GM20000 (cell line): ENCODE data around the gene SLC17A1.

Experiments
- DNase-seq: peaks from one replicate; pipeline ENCODE4 v3.0.0; 2012; ENCODE audit warnings: low spot score
- TF ChIP-seq, protein P1 (sequence below): IDR thresholded peaks from 2 replicates; pipeline ENCODE4 v1.5.1; 2012; ENCODE audit warnings: mild to moderate bottlenecking, control low read depth; ENCODE audit errors: extremely low read depth, missing control alignments

SLC17A1 gene, protein sequence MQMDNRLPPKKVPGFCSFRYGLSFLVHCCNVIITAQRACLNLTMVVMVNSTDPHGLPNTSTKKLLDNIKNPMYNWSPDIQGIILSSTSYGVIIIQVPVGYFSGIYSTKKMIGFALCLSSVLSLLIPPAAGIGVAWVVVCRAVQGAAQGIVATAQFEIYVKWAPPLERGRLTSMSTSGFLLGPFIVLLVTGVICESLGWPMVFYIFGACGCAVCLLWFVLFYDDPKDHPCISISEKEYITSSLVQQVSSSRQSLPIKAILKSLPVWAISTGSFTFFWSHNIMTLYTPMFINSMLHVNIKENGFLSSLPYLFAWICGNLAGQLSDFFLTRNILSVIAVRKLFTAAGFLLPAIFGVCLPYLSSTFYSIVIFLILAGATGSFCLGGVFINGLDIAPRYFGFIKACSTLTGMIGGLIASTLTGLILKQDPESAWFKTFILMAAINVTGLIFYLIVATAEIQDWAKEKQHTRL

DNA sequence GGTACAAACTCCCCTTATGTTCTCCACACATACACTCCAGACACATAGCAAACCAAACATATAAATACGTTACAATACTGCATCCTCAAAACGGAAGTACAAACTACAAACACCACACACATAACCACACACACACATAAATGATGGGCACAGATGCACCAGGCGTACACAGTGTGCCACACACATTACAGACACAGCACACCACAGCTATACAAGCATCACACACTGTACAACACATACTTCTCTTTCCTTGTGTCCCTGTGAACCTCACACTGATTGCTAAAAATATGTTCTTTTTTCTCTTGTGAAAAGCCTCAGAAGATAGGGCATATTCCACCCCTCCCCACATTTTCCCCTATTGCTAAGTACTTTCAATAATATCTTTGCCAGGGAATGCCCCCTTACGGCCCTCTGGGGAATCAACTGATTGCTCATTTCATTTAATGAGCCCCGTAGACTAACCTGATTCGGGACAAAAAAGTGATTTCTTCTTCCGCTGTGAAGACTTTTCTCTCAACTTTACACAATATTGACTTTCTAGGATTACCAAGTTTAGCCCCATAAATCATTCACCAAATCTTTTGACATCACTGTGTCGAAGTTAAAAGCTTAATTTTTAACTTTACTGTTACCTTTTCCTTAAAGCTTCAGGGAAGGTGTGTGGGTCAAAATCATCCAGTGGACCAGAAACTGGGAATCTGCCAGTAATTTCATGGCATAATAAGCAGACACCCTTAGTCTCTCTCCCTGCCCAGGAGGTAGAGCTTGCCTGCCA, at the start of gene SLC17A1:
SLC17A1 (minus strand) TSS at position 521 of the 775 bp plus-strand sequence. CDS start 1,495 bp downstream, outside the sequence.
- TF ChIP-seq, protein P1, sequence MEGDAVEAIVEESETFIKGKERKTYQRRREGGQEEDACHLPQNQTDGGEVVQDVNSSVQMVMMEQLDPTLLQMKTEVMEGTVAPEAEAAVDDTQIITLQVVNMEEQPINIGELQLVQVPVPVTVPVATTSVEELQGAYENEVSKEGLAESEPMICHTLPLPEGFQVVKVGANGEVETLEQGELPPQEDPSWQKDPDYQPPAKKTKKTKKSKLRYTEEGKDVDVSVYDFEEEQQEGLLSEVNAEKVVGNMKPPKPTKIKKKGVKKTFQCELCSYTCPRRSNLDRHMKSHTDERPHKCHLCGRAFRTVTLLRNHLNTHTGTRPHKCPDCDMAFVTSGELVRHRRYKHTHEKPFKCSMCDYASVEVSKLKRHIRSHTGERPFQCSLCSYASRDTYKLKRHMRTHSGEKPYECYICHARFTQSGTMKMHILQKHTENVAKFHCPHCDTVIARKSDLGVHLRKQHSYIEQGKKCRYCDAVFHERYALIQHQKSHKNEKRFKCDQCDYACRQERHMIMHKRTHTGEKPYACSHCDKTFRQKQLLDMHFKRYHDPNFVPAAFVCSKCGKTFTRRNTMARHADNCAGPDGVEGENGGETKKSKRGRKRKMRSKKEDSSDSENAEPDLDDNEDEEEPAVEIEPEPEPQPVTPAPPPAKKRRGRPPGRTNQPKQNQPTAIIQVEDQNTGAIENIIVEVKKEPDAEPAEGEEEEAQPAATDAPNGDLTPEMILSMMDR = no peak
- no peak for DNase-seq

DNA sequence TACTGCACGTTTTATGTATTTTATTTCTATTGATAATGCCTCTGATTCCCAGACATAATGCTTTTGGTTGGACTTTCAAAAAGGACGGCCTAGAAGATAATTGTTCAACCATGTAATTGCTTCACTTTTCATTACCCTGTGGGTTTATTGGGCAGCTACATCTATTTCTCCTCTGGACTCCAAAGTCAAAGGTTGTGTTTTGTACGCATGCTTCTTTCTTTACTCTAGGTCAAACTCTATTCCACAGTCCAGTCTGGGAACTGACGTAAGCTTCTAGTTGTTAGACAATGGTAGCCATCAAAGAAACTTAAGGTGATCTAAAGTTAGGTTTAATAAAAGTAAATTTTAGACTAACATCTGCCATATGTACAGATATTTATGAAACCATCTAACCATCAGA, 48.7 kb upstream of the SLC17A1 start:
- no peak for DNase-seq
- TF ChIP-seq, protein P1 = no peak

DNA sequence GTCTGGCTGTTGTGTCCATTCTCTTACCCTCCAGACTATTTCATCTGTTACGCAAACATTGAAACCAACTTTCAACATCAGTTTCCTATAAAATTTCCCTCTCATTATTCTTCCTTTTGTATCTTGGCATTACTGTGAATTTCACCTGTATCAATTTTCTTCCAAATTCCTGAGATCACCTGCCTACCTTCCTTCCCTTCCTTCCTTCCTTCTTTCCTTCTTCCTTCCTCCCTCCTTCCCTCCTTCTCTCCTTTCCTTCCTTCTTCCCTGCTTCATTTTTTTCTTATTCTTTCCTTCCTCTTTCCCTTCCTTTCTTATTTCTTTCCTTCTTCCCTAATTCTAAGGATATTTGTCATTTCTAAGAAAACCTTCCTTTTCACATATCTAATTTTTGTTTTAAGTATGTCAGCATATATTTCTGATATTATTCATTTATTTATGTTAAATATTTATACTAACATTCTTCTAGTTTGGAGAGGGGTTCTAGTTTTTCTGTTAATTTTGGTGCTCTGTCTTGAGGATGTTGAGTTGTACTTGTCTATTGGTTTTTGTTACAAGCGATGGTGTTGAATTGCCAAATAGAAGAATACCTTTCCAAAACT, 47.0 kb upstream of the SLC17A1 start:
- TF ChIP-seq, protein P1 = no peak
- DNase-seq = no peak

DNA sequence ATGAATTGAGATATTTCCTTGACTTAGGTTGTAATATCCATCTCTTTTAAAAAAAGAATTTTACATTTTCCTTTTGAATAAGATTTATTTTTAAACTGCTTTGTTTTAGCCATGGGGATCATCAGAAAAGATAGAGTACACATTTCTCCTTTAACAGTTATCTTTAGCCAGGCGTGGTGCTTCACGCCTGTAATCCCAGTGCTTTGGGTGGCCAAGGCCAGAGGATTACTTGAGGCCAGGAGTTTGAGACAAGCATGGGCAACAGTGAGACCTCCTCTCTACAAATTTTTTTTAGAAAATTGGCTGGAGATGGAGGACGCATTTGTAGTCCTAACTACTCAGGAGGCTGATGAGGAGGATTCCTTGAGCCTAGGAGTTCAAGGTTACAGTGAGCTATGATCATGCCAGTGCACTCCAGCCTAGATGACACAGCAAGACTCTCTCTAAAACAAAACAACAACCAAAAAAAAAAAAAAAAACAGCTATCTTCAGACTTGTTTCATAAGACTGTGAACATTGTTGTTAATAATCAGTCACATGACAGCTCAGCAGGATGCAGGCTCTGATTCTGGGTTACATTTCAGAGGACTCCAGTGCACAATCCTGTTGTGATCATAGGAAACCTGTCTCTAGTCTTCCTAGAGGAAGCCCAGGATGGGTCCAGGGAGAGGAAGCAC, 44.2 kb upstream of the SLC17A1 start:
- DNase-seq = no peak
- TF ChIP-seq, protein P1 = no peak

DNA sequence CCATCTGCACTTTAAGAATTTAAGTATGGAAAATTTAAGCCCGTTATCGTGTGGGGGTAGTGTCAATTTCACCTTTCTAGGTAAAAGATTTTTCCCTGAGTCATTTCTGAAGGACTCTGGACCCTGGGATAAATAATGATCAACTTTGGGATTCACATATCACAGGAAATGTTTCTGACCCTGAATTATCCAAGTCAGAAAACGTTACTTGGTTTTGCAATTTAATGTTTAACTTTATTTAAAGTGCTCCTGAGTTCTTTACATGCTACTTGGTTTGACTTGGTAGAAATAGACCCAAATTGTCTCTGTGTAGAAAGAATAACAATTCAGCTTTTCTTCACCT, 43.7 kb upstream of the SLC17A1 start:
- TF ChIP-seq, protein P1 = no peak
- DNase-seq = no peak

DNA sequence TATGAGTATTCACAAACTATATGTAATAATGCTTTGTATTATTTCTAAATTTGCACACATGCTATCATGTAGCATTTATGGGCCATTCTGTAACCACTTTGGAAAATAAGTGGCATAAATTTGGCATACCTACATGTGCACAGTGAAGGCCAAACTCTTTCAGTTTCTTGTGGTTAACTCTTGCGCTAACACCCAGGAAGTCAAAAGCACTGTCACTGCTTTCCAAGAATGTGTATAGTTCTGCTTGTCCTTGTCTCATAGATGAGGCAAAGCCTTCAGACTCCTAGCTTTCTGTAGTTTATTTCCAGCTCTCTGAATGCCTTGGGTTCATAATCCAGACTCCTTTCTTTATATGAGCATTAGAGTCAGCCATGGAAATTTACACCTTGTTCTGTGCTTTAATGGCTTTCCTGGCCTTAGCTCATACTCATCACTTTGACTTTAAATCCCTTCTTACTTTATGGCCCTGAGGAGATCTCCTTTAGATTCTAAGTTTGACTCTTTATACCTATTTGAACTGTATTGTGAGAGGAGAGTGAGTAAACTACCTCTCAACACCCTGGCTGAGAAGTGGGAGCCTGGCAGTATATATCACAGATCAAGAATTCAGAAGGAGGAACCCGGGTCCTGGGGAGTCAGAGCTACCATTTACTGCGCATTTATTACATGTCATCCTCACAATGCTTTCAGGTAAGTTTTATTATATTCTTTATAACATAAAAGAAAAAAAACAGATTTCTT, 43.1 kb upstream of the SLC17A1 start:
- no peak for DNase-seq
- TF ChIP-seq, protein P1 = no peak
